Skeletal muscle cell (primary cell): ENCODE results near the gene NCOA3.
A peak's percentile ranks its signal among the peaks of the same experiment; 100 is the strongest.
"Not testable (repeated sequence)": the region's sequence is repeated elsewhere in the genome, so short reads cannot be mapped to it uniquely, and the experiment has no call there.

ENCODE experiments used
- DNase-seq: peaks from one replicate; pipeline ENCODE4 v3.0.0-alpha.2; 2010; ENCODE audit warnings: low read depth
- H3K4me3 ChIP-seq: 2 replicates; pipeline ENCODE4 v1.5.1; 2011; ENCODE audit warnings: low read depth, mild to moderate bottlenecking, control low read depth, low read length, moderate library complexity

The NCOA3 gene

GRCh38 chr20:47580686-47581085 is 79.0 kb downstream of the NCOA3 start:
- H3K4me3 ChIP-seq, DNase-seq: not testable (repeated sequence)

- H3K4me3 ChIP-seq, result no peak overlapping the region
- no peak for DNase-seq
Observed at GRCh38 chr20:47581090-47581489, 79.4 kb downstream of the NCOA3 start.

GRCh38 chr20:47583551-47583950 is 81.9 kb downstream of the NCOA3 start:
- no peak for DNase-seq
- no peak overlapping the region for H3K4me3 ChIP-seq

GRCh38 chr20:47585087-47585747 is 83.5 kb downstream of the NCOA3 start:
- no peak overlapping the region for H3K4me3 ChIP-seq
- DNase-seq, result no peak

- DNase-seq, result peak; percentile 25
Observed at GRCh38 chr20:47586649-47587294, 85.1 kb downstream of the NCOA3 start.

GRCh38 chr20:47588158-47588557 is 86.5 kb downstream of the NCOA3 start:
- DNase-seq, result no peak

More at GRCh38 chr20:47586649-47587294, 85.1 kb downstream of the NCOA3 start:
- H3K4me3 ChIP-seq, result no peak overlapping the region

GRCh38 chr20:47591231-47591630 is 89.5 kb downstream of the NCOA3 start:
- no peak for DNase-seq
- H3K4me3 ChIP-seq, result no peak overlapping the region

More at GRCh38 chr20:47588158-47588557, 86.5 kb downstream of the NCOA3 start:
- no peak overlapping the region for H3K4me3 ChIP-seq

GRCh38 chr20:47594157-47594556 is 92.5 kb downstream of the NCOA3 start:
- DNase-seq, result no peak
- no peak overlapping the region for H3K4me3 ChIP-seq

- DNase-seq, H3K4me3 ChIP-seq: not testable (repeated sequence)
Observed at GRCh38 chr20:47595138-47595537, 93.5 kb downstream of the NCOA3 start.

GRCh38 chr20:47596003-47596571 is 94.4 kb downstream of the NCOA3 start:
- no peak overlapping the region for H3K4me3 ChIP-seq
- no peak for DNase-seq

GRCh38 chr20:47597090-47597489 is 95.4 kb downstream of the NCOA3 start:
- DNase-seq, result no peak
- no peak overlapping the region for H3K4me3 ChIP-seq

- no peak for DNase-seq
- H3K4me3 ChIP-seq, result no peak overlapping the region
Observed at GRCh38 chr20:47598911-47599744, 97.4 kb downstream of the NCOA3 start.

GRCh38 chr20:47600967-47601547 is 99.4 kb downstream of the NCOA3 start:
- no peak overlapping the region for H3K4me3 ChIP-seq
- no peak for DNase-seq

GRCh38 chr20:47603260-47603659 is 101.6 kb downstream of the NCOA3 start:
- no peak for DNase-seq
- H3K4me3 ChIP-seq, result no peak overlapping the region

GRCh38 chr20:47605673-47606413 is 104.2 kb downstream of the NCOA3 start:
- no peak for DNase-seq
- H3K4me3 ChIP-seq, result no peak overlapping the region

- H3K4me3 ChIP-seq, result no peak overlapping the region
- no peak for DNase-seq
Observed at GRCh38 chr20:47606414-47606982, 104.8 kb downstream of the NCOA3 start.

GRCh38 chr20:47606983-47607613 is 105.4 kb downstream of the NCOA3 start:
- no peak overlapping the region for H3K4me3 ChIP-seq
- DNase-seq, result peak; percentile 14

- no peak overlapping the region for H3K4me3 ChIP-seq
- DNase-seq, result no peak
Observed at GRCh38 chr20:47609001-47609400, 107.3 kb downstream of the NCOA3 start.
